ENCODE data around the gene PLXNB3.
"Not testable (repeated sequence)": the region's sequence is repeated elsewhere in the genome, so short reads cannot be mapped to it uniquely, and the experiment has no call there.

Gene PLXNB3

DNA sequence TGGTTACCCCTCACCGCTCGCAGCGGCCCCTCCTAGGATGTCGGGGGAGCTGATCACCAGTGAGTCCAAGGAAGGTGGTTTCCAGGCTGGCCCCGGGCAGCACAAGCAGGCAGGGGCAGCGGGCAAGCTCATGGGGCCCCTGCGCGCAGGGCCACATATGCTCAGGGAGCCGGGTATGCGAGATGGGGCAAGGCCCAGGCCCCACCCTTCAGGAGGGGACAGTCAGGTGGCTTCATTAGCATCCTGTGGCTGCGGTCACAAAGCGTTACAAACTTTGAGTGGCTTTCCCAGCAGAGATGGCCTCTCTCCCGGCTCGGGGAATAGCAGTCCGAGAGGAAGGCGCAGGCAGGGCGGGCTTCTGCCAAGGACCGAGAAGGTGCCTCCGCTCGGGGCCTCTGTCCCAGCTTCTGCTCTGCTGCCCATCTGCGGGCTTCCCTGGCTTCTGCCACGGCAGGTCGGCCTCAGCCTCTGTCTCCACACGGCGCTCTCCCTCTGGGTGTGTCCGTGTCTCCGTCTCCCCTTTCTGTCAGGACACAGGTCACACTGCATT is 25.9 kb upstream of the PLXNB3 start:
- in situ Hi-C loops (cut with HindIII; ENCODE audit: low sequenced_read_pairs) = no loop called here
- no peak for DNase-seq (ENCODE audit: low read depth, low spot score)
- H3K4me3 ChIP-seq (ENCODE audit: low read depth, low read length) = no peak overlapping the region
- TF ChIP-seq, protein P1, sequence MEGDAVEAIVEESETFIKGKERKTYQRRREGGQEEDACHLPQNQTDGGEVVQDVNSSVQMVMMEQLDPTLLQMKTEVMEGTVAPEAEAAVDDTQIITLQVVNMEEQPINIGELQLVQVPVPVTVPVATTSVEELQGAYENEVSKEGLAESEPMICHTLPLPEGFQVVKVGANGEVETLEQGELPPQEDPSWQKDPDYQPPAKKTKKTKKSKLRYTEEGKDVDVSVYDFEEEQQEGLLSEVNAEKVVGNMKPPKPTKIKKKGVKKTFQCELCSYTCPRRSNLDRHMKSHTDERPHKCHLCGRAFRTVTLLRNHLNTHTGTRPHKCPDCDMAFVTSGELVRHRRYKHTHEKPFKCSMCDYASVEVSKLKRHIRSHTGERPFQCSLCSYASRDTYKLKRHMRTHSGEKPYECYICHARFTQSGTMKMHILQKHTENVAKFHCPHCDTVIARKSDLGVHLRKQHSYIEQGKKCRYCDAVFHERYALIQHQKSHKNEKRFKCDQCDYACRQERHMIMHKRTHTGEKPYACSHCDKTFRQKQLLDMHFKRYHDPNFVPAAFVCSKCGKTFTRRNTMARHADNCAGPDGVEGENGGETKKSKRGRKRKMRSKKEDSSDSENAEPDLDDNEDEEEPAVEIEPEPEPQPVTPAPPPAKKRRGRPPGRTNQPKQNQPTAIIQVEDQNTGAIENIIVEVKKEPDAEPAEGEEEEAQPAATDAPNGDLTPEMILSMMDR (IDR thresholded peaks at IDR 0.05; ENCODE audit: low read depth, low read length) = no peak

DNA sequence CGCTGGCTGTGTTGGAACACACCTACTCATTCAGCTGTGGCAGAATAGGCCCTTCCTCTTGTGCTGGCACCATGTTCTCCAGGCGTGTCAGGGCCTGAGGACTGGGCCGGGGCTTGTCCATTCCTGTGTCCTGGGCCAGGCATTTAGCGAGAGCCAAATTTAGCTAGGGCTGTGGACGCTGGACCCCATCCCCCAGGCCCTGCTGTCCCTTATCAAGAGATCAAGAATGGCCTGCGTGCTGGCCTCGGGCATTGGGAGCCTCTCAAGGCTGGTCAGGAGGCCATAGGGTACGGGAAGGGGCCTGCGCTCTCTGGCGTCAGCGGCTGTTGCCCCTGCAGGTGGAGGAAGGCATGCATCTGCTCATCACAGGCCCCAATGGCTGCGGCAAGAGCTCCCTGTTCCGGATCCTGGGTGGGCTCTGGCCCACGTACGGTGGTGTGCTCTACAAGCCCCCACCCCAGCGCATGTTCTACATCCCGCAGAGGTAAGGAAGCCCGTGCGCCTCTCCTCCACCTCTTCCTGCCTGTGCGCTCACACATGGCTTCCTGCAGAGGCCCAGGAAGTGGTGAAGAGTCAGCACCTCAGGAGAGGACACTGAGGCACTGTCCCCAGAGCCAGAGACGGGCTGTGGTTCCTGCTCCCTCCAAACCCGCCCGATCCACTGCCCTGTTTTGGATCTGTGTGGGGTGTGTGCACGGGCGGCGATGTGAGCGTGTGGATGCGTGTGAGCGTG is 24.1 kb upstream of the PLXNB3 start:
- DNase-seq (ENCODE audit: low read depth, low spot score) = no peak
- TF ChIP-seq, protein P1 (IDR thresholded peaks at IDR 0.05; ENCODE audit: low read depth, low read length) = no peak
- in situ Hi-C loops (cut with HindIII; ENCODE audit: low sequenced_read_pairs) = no loop called here
- no peak overlapping the region for H3K4me3 ChIP-seq (ENCODE audit: low read depth, low read length)

- no peak for DNase-seq (ENCODE audit: low read depth, low spot score)
- no peak overlapping the region for H3K4me3 ChIP-seq (ENCODE audit: low read depth, low read length)
- in situ Hi-C loops (cut with HindIII; ENCODE audit: low sequenced_read_pairs) = no loop called here
- TF ChIP-seq, protein P1 (IDR thresholded peaks at IDR 0.05; ENCODE audit: low read depth, low read length) = no peak
These were observed 23.3 kb upstream of the PLXNB3 start for GRCh38 chrX:153740631-153741222.

GRCh38 chrX:153741446-153741845 is 22.6 kb upstream of the PLXNB3 start:
- TF ChIP-seq, protein P1 (IDR thresholded peaks at IDR 0.05; ENCODE audit: low read depth, low read length) = no peak
- in situ Hi-C loops (cut with HindIII; ENCODE audit: low sequenced_read_pairs) = no loop called here
- DNase-seq (ENCODE audit: low read depth, low spot score) = no peak
- H3K4me3 ChIP-seq (ENCODE audit: low read depth, low read length) = no peak overlapping the region

GRCh38 chrX:153742111-153742510 is 21.9 kb upstream of the PLXNB3 start:
- H3K4me3 ChIP-seq (ENCODE audit: low read depth, low read length); in situ Hi-C loops (cut with HindIII; ENCODE audit: low sequenced_read_pairs); DNase-seq (ENCODE audit: low read depth, low spot score): not testable (repeated sequence)

DNA sequence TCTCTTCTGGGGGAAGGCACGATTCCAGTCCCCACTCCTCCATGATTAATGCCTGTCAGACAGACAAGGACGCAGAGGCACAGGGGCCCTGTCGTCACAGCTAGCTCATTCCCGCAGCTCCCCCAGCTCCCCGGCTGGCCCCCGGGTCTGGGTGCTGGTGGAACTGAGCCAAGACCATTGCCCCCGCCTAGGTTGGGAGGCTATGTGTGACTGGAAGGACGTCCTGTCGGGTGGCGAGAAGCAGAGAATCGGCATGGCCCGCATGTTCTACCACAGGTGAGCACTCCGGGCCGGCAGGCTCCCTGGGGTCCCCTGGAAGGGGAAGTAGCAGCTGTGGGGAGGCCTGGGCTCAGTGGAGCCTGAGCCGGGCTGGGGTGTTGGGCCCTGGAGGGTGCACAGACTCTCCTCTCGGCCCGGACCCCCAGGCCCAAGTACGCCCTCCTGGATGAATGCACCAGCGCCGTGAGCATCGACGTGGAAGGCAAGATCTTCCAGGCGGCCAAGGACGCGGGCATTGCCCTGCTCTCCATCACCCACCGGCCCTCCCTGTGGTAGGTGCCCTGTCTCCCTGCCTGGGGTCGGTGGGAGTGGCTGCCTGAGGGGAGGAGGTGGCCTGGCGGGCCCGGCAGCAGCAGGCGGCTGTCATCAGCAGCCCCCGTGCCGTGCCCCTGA is 21.1 kb upstream of the PLXNB3 start:
- in situ Hi-C loops (cut with HindIII; ENCODE audit: low sequenced_read_pairs); DNase-seq (ENCODE audit: low read depth, low spot score); H3K4me3 ChIP-seq (ENCODE audit: low read depth, low read length): not testable (repeated sequence)

- in situ Hi-C loops (cut with HindIII; ENCODE audit: low sequenced_read_pairs); DNase-seq (ENCODE audit: low read depth, low spot score); H3K4me3 ChIP-seq (ENCODE audit: low read depth, low read length): not testable (repeated sequence)
These were observed 20.4 kb upstream of the PLXNB3 start for GRCh38 chrX:153743468-153744209.
